Effector CD8-positive, alpha-beta T cell (primary cell): ENCODE data around the gene CYFIP2.

Experiments
- DNase-seq: peaks from one replicate; lab custom pipeline; 2025; lab: John Stamatoyannopoulos, UW

The CYFIP2 gene

DNA sequence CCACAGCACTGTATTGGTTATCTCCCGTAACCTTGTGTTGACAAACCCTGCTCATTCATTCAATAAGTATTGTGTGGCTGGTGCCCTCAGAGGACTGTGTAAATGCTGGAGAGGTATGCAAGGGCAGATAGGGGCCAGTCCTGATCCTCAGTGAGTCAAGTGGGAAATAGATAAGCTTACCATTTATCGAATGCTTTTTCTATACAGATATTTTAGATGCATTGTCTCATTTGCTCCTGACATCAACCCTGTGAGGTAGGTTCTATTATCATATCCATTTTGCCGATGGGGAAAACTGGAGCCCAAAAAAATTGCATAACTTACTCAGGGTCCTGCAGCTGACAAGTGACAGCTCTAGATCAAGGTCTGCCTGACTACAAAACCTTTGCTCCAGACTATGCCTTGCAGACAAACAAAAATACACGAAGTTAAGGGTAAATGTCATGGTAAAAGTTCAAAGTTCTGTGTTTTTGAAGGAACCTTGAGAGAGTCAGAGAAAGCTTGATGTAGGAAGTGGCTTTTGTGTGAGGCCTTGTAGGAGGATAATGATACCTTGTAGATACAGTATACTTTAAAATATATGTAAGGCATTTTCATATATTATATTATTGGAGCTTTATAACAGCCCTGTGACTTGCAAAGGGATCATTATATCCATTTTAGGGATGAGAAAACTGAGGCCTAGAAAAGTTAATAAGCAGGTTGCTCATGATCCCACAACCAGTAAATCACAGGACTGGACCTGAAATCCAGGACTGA, 22.7 kb downstream of the CYFIP2 start:
- DNase-seq: no peak

DNA sequence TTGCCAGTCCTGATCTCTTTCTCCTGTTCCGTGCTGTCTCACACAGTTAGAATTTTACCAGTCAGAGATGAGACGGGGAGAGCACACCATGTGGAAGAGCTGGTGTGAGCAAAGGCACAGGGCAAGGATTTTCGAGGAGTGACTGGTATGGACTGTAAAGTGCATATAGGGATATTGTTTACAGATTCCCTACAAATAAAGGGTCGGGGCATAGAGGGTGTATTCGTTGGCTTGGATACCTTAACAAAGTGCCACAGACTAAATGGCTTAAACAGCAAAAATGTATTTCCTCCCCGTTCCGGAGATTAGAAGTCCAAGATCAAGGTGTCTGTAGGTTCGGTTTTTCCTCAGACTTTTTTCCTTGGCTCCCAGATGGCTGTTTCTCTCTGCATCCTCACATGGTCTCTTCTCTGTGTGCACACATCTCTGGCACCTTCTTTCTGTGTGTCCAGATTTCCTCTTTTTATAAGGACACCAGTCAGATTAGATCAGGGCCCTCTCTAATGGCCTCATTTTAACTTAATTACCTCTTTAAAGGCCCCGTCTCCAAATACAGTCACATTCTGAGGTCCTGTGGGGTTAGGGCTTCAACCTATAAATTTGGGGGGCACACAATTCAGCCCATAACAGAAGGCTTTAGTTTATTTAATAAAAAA, 23.4 kb downstream of the CYFIP2 start:
- DNase-seq: no peak

- no peak for DNase-seq
Measured at GRCh38 chr5:157290156-157290980, 24.4 kb downstream of the CYFIP2 start.

DNA sequence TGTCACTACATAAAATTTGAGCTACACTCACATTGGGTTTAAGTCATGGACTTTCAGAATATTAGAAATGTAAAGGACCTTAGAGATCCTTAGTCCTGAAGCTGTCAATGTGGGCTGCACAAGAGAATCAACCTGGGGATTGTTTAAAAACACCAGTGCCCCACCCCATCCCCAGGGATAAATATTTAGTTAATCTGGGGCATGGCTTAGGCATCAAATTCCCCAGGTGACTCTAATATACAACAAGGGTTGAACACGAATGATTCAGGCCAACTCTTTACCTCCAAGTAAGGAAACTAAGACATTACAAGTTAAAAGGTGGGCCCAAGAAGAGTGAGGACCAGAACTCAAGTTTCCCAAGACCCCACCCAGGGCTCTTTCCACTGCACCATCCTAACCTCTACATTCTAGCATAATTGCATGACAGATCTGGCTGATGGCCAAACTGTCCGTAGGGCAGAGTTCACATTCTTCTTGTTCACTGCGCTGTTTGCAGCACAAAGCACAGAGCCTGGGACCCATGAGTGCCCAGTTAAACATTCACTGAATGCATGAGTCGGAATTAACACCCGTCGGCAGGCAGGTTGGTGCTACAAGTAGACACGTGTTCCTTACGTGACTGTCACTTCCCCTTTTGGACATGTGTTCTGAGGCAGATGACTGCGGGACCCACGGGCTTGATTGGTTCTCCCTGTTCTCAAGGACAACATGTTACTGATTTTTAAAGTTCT, 25.2 kb downstream of the CYFIP2 start:
- DNase-seq: no peak

GRCh38 chr5:157292599-157292998, 26.7 kb downstream of the CYFIP2 start:
- no peak for DNase-seq

DNA sequence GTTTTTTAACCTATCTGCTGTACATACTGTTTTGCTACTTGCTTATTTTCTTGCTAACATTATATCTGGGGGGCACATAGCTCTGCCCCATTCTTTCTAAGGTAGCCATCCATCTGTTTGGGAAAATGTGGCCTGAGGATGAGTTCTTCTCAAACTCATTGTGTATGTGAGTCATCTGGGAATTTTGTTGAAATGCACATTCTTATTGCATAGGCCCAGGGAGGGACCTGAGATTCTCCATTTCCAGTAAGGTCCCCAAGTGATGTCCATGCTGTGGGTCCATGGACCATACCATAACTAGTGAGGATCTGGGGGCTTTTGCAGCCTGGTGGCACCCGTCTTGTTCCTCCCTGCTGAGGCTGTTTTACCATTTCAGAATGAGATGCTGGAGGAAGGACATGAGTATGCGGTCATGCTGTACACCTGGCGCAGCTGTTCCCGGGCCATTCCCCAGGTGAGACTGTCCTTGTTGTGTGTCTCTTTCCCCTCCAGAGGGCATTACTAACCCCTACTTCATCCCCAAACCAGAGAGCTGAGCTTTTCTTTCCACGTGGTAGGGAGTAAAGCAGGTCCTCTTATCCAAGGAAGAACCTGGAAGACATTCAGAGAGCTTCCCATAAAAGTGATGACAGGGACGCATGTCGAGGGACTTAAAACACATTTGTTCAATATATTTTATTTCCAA, 28.6 kb downstream of the CYFIP2 start:
- no peak for DNase-seq

DNA sequence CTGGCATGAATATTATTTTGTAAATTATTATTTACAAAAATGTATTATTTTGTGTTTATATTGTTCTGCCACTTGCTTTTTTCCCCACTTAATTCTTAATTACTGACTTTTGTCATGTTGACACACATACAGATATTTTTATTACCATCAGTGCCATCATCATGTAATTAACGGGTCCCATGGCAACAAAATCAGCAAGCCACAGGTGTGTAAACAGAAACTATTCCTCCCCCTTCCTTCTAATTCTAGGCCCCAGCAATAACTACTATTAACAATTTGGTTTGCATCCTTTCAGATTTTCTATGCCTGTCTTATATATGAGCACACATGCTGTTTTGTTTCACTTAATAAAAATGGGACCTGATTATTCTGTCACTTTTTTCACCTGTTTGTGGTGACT, 29.3 kb downstream of the CYFIP2 start:
- DNase-seq: no peak

DNA sequence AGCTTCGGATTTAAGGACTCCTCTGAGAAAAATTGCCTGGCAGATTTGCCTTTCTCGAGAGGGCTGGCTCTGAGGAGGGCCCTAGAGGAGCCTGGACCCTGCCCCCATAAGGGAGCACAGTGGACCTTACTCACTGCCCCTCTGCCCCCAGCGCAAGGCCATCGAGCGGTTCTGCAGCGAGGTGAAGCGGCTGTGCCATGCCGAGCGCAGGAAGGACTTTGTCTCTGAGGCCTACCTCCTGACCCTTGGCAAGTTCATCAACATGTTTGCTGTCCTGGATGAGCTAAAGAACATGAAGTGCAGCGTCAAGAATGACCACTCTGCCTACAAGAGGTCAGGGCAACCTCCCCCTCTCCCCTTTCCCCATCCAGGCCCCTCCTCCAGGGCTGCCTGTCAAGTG, 34.6 kb downstream of the CYFIP2 start:
- DNase-seq: no peak

DNA sequence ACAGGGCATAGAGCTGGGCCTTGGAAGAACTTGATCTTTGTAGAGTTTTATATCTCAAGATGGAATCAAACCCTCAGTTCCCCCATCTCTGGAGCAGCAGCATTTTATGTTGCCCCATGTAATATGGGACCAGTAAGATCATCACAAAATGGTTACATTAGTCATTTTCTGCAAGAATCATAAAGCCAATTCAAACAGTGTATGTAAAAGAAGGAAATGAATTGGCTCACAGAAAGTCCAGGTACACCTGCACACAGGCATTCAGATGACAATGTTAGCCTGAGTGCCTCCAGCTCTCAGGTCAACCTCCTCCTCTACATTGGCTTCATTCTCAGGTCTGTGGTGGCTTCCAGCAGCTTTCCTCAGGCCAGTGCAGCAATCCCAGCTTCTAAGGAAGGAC, 35.1 kb downstream of the CYFIP2 start:
- DNase-seq: no peak

DNA sequence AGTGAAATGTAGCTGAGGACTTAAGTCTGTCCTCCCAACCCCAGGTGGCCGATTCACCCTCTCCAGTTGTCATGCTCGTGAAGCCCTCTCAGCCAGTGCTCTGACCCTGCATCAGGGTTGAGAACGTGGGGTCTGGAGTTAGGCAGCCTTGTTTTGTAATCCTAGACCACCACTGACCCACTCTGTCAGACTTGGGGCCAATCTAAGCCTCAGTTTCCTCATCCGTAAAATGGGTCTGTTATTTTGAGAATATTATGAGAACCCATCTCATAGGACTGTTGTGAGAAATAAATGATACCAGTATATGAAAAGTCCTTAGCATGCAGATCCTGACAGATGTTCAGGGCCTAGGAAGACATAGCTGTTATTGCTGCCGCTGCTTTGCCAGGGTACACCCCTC, 37.1 kb downstream of the CYFIP2 start:
- no peak for DNase-seq

- DNase-seq: peak; percentile 24
Measured at GRCh38 chr5:157303667-157304327, 37.9 kb downstream of the CYFIP2 start.

DNA sequence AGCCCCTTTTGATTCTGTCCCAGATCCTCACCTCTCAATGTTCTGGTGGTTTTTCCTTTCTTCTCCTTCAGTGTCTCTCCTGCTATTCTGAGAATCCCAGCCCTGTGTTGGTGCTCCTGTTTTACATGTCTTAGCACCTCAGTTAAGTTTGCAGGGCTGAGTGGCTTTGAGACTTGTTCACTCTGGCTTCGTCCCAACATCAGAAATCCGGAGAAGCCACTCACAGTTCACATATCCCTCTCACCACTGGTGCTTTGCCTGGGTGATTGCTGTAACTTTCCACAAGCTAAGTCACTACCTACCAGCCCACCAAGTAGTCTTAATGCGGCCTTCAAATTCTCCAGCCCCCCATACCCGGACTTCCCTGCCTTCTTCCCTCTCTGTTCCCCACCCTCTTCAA, 40.2 kb downstream of the CYFIP2 start:
- no peak for DNase-seq

GRCh38 chr5:157306692-157307471, 41.0 kb downstream of the CYFIP2 start:
- DNase-seq: no peak

GRCh38 chr5:157308836-157309465, 43.0 kb downstream of the CYFIP2 start:
- DNase-seq: peak; percentile 8

- no peak for DNase-seq
Measured at GRCh38 chr5:157309796-157310195, 43.9 kb downstream of the CYFIP2 start.

DNA sequence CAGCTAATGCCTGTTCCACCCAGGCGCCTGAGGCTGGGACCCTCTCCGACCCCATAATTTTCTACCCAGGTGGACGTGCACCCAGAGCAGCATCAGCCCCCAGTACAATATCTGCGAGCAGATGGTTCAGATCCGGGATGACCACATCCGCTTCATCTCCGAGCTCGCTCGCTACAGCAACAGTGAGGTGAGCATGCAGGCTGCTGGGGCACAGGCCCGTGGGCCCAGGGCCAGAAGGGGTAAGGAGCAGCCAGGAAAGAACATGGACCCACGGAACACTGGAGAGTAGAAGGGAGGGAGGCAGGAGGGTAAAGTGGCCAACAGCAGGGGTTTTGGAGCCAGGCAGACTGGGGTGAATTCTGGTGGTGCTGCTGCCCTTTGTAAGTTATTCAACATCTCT, 45.7 kb downstream of the CYFIP2 start:
- DNase-seq: no peak

DNA sequence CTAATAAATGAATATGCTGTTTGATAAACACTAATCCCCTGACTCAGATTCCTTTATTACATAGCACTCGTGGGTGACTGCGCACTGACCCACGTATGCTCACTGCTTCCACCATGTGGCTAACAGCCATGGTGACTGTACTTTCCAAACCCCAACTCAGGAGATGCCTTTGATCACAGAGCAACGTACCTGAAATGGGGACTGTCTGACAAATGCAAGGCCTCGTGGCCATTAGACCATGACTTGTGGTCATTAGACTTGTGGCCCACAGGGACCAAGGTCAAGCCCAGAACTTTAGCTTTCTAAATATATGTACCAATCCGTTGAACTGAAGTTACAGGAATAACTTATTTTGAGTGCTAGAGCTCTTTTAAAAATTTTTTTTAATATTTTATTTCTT, 46.6 kb downstream of the CYFIP2 start:
- DNase-seq: peak; percentile 44

DNA sequence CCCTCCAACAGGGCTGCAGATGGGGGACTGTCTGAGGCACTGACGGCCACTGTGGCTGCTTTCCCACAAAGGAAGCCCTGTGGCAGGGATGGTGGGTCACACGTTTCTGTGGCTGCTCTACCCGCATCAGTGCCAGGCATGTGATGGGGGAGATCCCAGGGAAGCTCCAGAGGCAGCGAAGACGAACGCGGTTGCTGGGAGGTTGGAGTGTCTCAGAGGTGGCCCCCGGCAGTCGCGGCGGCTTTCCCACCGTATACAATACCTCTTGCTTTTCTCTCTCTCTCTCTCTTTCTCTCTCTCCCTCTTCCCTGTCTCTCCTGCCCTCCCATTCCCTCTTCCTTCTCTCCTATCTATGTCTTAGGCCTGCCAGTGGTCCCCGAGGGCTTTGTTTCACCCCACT, 56.7 kb downstream of the CYFIP2 start:
- no peak for DNase-seq

- DNase-seq: no peak
Measured at GRCh38 chr5:157323107-157323706, 57.3 kb downstream of the CYFIP2 start.
